Upper lobe of right lung (tissue), 1 donor: Measurements from ENCODE around the gene SCIMP. TPM values are rescaled to one million over a fixed set of nuclear protein-coding genes. Genes with fewer than 3 reads are reported as not detected.

Experiments
- ATAC-seq: fragments of 200-7000 bp; cut with Tn5 transposase; one replicate; pipeline ENCODE4 v1.9.1; 2020; ENCODE audit warnings: mild to moderate bottlenecking, moderate library complexity
- DNase-seq: peaks from one replicate; pipeline ENCODE4 v3.0.0-alpha.2; 2020
- H3K27ac ChIP-seq: fragments of 200-600 bp; one replicate; pipeline ENCODE4 v1.8.0; 2022
- H3K27me3 ChIP-seq: fragments of 200-600 bp; one replicate; pipeline ENCODE4 v1.8.0; 2022; ENCODE audit warnings: mild to moderate bottlenecking
- H3K36me3 ChIP-seq: fragments of 200-600 bp; one replicate; pipeline ENCODE4 v1.8.0; 2022
- H3K4me1 ChIP-seq: fragments of 200-600 bp; one replicate; pipeline ENCODE4 v1.8.0; 2022
- H3K4me3 ChIP-seq: fragments of 200-600 bp; one replicate; pipeline ENCODE4 v1.8.0; 2022; ENCODE audit warnings: mild to moderate bottlenecking
- H3K9me3 ChIP-seq: fragments of 200-600 bp; one replicate; pipeline ENCODE4 v1.8.0; 2022
- CTCF ChIP-seq: fragments of 200-600 bp; IDR thresholded peaks from one replicate; pipeline ENCODE4 v1.8.0; 2022; ENCODE audit warnings: antibody characterized with exemption
- intact Hi-C: fragments of 100-400 bp; cut with DNase I; formaldehyde crosslinking; loops from one replicate; pipeline ENCODE4 v1.11.0; 2022
- total RNA-seq: library from RNA; stranded (reverse); fragmentation: NEBNext Ultra II Directional; extraction: Animal tissue kit (Norgen Biotek cat#: 25700); gene quantifications from one replicate; pipeline ENCODE4 v1.2.1, GENCODE V29; 2021
- donor health status: DM: no; HTN: yes; CAD: no; lungs with severe emphysema.

The SCIMP gene
- total RNA-seq, 1 donor from 2014 or later = 24.8 TPM

DNA sequence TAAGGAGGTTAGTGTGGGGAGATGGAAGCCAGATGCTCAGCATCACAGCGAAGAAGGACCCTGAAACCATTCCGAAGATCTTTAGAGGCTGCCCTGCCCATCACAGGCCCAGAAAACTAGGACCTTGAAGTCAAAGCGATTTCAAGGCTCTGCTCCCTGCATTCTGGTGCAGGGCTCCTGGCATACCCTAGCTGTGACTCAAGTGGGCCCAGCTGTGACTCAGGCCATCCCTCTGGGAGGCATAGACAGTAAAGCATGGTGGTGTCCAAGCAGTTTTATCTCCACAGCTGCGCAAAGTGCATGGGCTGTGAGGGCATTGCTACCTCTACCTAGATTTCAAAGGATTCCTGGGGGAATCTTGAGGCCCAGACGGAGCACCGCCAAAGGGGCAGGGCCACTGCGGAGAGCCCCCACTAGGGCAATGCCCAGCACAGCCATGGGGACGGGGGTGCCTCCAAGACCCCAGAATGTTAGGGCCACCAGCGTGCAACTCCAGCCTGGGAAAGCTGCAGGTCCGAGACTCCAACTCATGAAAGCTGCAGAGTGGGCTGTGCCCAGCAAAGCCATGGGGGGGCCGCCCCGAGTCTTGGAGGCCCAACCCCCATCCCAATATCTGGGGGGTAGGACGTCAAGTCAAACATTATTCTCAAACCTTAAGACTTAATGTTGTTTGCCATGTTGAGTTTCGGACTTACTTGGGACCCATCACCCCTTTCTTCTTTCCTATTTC lies 31.3 kb downstream of the SCIMP start:
- Histone ChIP-seq H3K27me3 (no peaks in the 10 kb centered on the region), H3K9me3 (no peaks in the 10 kb centered on the region), H3K4me1 (no peaks in the 10 kb centered on the region), H3K36me3 (no peaks in the 10 kb centered on the region), H3K27ac (no peak overlapping the region), H3K4me3 (no peak overlapping the region)
- no peak for ATAC-seq
- intact Hi-C loops = no loop called here
- DNase-seq = no peak
- TF ChIP-seq CTCF = no peak

- no peaks in the 10 kb centered on the region for H3K27me3 ChIP-seq
- ATAC-seq (no peak), DNase-seq (no peak)
- no peak for TF ChIP-seq CTCF
- H3K9me3 ChIP-seq = no peaks in the 10 kb centered on the region
- H3K4me3 ChIP-seq = no peak overlapping the region
- intact Hi-C loops = no loop called here
- H3K27ac ChIP-seq = no peak overlapping the region
- no peaks in the 10 kb centered on the region for H3K4me1 ChIP-seq
- no peaks in the 10 kb centered on the region for H3K36me3 ChIP-seq
These were observed 33.6 kb downstream of the SCIMP start for GRCh38 chr17:5201011-5201410.

DNA sequence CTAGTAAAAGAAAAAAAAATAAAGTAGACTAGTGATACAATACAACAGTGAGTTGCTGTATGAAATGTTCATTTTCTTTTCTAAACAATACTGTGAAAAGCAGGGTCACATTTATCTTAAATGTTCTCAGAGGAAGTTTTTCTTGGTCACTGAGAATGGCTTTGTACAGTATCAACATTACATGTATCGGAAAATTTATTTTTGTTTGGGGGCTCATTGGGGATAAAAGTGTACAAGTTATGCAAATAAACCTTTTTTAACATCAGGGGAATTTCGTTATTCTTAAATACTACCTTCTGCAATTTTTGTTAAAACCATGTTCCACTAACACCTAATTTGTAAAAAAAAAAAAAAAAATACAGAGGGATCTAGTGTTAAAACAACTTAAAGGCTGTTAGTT lies 34.3 kb downstream of the SCIMP start:
- DNase-seq (no peak), ATAC-seq (no peak)
- Histone ChIP-seq H3K27me3 (no peaks in the 10 kb centered on the region), H3K9me3 (no peaks in the 10 kb centered on the region), H3K36me3 (no peaks in the 10 kb centered on the region), H3K4me1 (no peaks in the 10 kb centered on the region), H3K4me3 (no peak overlapping the region), H3K27ac (no peak overlapping the region)
- intact Hi-C loops = no loop called here
- no peak for TF ChIP-seq CTCF

- no peak for ATAC-seq
- no peak for TF ChIP-seq CTCF
- Histone ChIP-seq H3K4me3 (no peak overlapping the region), H3K27me3 (no peaks in the 10 kb centered on the region), H3K36me3 (no peaks in the 10 kb centered on the region), H3K27ac (no peak overlapping the region), H3K4me1 (no peaks in the 10 kb centered on the region), H3K9me3 (no peaks in the 10 kb centered on the region)
- DNase-seq = no peak
- intact Hi-C loops = loop anchor here (5.0 kb wide), 1 partner anchor 39 kb away; no protein-coding TSS in a partner anchor
These were observed 36.2 kb downstream of the SCIMP start for GRCh38 chr17:5198472-5198871.

DNA sequence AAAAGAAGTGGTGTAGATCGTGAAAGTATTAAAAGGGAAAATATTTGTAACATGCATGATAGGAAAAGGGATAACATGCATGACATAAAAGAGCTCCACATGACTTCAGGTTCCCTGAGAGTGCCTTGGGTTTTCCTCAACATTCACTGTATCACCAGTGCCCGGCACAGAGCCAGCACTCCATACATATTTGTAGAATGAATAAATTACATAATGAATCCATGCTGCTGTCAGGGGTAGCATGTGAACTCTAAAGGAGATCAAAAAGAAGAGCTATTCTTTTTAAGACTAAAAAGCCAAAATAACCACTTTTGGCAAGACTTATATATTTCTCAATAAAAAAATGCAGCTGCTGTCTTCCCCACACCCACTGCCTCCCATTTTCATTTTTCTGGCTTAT lies 40.3 kb downstream of the SCIMP start:
- no peaks in the 10 kb centered on the region for H3K27me3 ChIP-seq
- H3K4me1 ChIP-seq = peaks cover 5% of the 10 kb centered on the region
- no peak for TF ChIP-seq CTCF
- intact Hi-C loops = no loop called here
- ATAC-seq (no peak), DNase-seq (no peak)
- H3K9me3 ChIP-seq = no peaks in the 10 kb centered on the region
- H3K27ac ChIP-seq = no peak overlapping the region
- no peak overlapping the region for H3K4me3 ChIP-seq
- H3K36me3 ChIP-seq = no peaks in the 10 kb centered on the region
